MCF 10A (cell line): Measurements from ENCODE around the gene KRTAP5-5. TPM values are rescaled to one million over a fixed set of nuclear protein-coding genes. Genes with fewer than 3 reads are reported as not detected.
"Not testable (repeated sequence)": the region's sequence is repeated elsewhere in the genome, so short reads cannot be mapped to it uniquely, and the experiment has no call there.

Source experiments
- BruUV-seq: library from RNA; stranded (reverse); fragments of 400-500 nt; replicated peaks from 2 replicates; lab custom pipeline; 2021; lab: Mats Ljungman, UMichigan
- CTCF ChIA-PET: fragments of 300-600 bp; sonication (Branson Sonifier 250); formaldehyde crosslinking; extraction: SDS; loops from one replicate; lab custom pipeline; 2021; ENCODE audit warnings: antibody characterized with exemption, inconsistent platforms; lab: Yijun Ruan, JAX
- POLR2A ChIA-PET: fragments of 300-600, 350-650 bp; sonication (Branson Sonifier 250); formaldehyde crosslinking; extraction: SDS; loops from one replicate; lab custom pipeline; 2020; ENCODE audit warnings: antibody characterized with exemption, inconsistent platforms; lab: Yijun Ruan, JAX
- DNase-seq: peaks from one replicate; pipeline ENCODE4 v3.0.0-alpha.2; 2018; ENCODE audit not compliant: unreplicated experiment
- H3K27ac Mint-ChIP-seq: one replicate; pipeline ENCODE4 v1.8.0; 2022; ENCODE audit warnings: mild to moderate bottlenecking, low read depth, mixed read lengths; ENCODE audit not compliant: unreplicated experiment
- H3K27me3 Mint-ChIP-seq: one replicate; pipeline ENCODE4 v1.8.0; 2022; ENCODE audit warnings: mixed read lengths; ENCODE audit not compliant: insufficient read depth, unreplicated experiment
- H3K36me3 Mint-ChIP-seq: one replicate; pipeline ENCODE4 v1.8.0; 2022; ENCODE audit warnings: mild to moderate bottlenecking, moderate library complexity, mixed read lengths; ENCODE audit not compliant: insufficient read depth, unreplicated experiment
- H3K4me1 Mint-ChIP-seq: one replicate; pipeline ENCODE4 v1.8.0; 2022; ENCODE audit warnings: mixed read lengths; ENCODE audit not compliant: insufficient read depth, unreplicated experiment
- H3K4me3 Mint-ChIP-seq: one replicate; pipeline ENCODE4 v1.8.0; 2022; ENCODE audit warnings: mild to moderate bottlenecking, moderate library complexity, mixed read lengths; ENCODE audit not compliant: unreplicated experiment
- H3K9me3 Mint-ChIP-seq: one replicate; pipeline ENCODE4 v1.8.0; 2022; ENCODE audit warnings: mixed read lengths; ENCODE audit not compliant: unreplicated experiment
- CTCF ChIP-seq: fragments of 200-600 bp; IDR thresholded peaks from one replicate; pipeline ENCODE4 v1.8.0; 2022; ENCODE audit warnings: antibody characterized with exemption, mild to moderate bottlenecking; ENCODE audit not compliant: unreplicated experiment
- intact Hi-C: fragments of 100-400 bp; cut with micrococcal nuclease; formaldehyde crosslinking; loops from 2 replicates; pipeline ENCODE4 v1.14.1; 2022
- total RNA-seq: library from RNA; stranded (reverse); gene quantifications from 2 replicates; pipeline ENCODE4 v1.2.3, GENCODE V29; 2022

The KRTAP5-5 gene
- total RNA-seq, 1 experiment from 2014 or later, result not detected

DNA sequence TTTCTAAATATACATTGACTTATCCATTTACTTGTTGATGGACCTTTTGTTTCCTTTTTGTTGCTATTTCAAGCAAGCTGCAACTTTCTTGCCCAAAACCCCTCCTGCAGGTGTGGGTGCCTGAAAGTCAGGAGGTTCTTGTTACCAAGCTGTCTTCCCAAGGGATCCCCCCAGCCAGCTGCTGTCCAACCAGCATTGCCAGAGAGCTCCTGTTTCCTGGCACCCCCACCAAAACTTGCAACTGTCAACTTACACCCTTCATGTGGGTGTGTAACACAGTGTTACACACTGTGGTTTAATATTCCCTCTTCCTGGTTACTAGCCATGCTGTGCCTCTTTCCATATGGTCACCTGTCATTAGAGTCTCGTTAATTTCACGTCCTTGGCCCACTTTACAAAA, 42.9 kb upstream of the KRTAP5-5 start:
- TF ChIP-seq CTCF, result no peak
- Mint-ChIP-seq H3K27me3 (peaks cover 12% of the 10 kb centered on the region), H3K9me3 (no peaks in the 10 kb centered on the region), H3K4me3 (no peak overlapping the region), H3K27ac (no peak overlapping the region), H3K36me3 (peaks cover 5% of the 10 kb centered on the region), H3K4me1 (peaks cover 7% of the 10 kb centered on the region)
- no peak for DNase-seq
- no TSS peak for BruUV-seq
- POLR2A ChIA-PET, result no interaction called here
- intact Hi-C loops, result no loop called here
- CTCF ChIA-PET, result interaction anchor here (0.6 to 0.9 kb wide), 3 partner anchors 8 to 43 kb away, joined by 3 to 4 read pairs (median 3); partner anchors contain the start of gene KRTAP5-5

DNA sequence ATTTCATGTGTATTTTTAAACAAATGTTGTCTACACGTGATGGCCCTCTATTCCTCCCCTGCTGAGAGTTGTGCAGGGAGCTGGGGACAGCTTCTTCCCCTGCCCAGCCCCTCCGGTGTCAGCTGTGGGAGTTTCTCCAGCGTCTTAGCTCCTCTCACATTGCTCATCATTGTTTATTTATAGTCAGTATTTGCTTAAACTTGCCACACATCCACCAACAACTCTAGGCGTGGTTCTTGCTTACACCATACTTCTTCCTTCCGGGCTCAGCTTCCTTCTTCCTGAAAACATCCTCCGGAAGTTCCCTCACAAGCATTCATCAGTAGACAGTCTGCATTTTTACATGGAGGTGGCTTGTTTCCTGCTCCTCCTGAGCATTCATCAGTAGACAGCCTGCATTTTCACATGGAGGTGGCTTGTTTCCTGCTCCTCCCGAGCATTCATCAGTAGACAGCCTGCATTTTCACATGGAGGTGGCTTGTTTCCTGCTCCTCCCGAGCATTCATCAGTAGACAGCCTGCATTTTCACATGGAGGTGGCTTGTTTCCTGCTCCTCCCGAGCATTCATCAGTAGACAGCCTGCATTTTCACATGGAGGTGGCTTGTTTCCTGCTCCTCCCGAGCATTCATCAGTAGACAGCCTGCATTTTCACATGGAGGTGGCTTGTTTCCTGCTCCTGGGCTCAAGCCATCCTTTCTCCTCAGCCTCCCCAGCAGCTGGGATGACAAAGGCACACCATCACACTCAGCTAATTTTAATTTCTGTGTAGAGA, 40.2 kb upstream of the KRTAP5-5 start:
- BruUV-seq, H3K4me3 Mint-ChIP-seq, intact Hi-C loops, H3K4me1 Mint-ChIP-seq, H3K27ac Mint-ChIP-seq, H3K9me3 Mint-ChIP-seq, H3K36me3 Mint-ChIP-seq: not testable (repeated sequence)
- ChIA-PET POLR2A (interaction anchor here (0.7 to 1.1 kb wide), 3 partner anchors 13 to 104 kb away, joined by 3 to 4 read pairs (median 3); no protein-coding TSS in a partner anchor), CTCF (interaction anchor here (0.6 to 2.2 kb wide), 7 partner anchors 8 to 245 kb away, joined by 3 to 10 read pairs (median 6); partner anchors contain the start of gene KRTAP5-2)
- H3K27me3 Mint-ChIP-seq, result peaks cover 39% of the 10 kb centered on the region
- DNase-seq, result peak; percentile 49

DNA sequence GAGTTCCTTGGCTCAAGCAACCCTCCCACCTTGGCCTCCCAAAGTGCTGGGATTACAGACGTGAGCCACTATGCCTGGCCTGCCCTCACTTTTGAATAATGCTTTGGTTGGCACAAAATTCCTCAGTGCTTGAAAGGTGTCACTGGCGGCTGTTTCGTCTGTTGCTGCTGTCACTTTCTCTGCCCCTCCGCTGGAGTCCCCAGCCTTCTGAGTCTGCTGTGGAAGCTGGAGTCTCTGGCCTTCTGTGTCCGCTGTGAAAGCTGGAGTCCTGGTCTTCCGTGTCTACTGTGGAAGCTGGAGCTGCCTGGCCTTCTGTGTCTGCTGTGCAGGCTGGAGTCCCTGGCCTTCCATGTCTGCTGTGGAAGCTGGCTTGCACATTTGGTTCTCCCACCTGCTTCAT, 39.6 kb upstream of the KRTAP5-5 start:
- no peak for DNase-seq
- BruUV-seq, result no TSS peak
- H3K36me3 Mint-ChIP-seq, result peaks cover 5% of the 10 kb centered on the region
- no peak overlapping the region for H3K27ac Mint-ChIP-seq
- no peak for TF ChIP-seq CTCF
- H3K4me1 Mint-ChIP-seq, result peaks cover 7% of the 10 kb centered on the region
- POLR2A ChIA-PET, result interaction anchor here (1.1 kb wide), 1 partner anchor 16 kb away, joined by 3 read pairs; no protein-coding TSS in a partner anchor
- H3K27me3 Mint-ChIP-seq, result peaks cover 45% of the 10 kb centered on the region
- CTCF ChIA-PET, result interaction anchor here (0.7 to 1.6 kb wide), 4 partner anchors 11 to 210 kb away, joined by 3 to 6 read pairs (median 5); no protein-coding TSS in a partner anchor
- intact Hi-C loops, result no loop called here
- H3K4me3 Mint-ChIP-seq, result no peak overlapping the region
- no peaks in the 10 kb centered on the region for H3K9me3 Mint-ChIP-seq

DNA sequence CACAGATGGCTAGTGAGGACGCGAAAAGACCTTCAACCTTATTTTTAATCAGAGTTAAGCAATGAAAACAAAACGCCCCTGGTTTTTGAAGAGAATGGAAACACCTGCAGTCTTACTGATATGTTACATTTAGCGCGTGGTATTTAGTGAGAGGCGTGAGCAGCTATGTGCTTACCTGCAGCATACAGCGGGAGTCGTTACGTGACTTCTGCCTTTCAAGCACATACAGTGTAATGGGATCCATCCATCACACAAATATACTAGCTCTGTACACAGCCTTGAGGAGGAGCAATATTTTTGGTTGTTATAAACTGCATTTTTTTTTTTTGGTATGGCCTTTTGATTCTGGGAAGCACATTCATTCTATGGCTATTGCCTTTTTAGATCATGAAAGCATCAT, 36.9 kb upstream of the KRTAP5-5 start:
- no peak for DNase-seq
- Mint-ChIP-seq H3K36me3 (peaks cover 5% of the 10 kb centered on the region), H3K9me3 (no peaks in the 10 kb centered on the region), H3K4me1 (peaks cover 7% of the 10 kb centered on the region), H3K4me3 (no peak overlapping the region), H3K27ac (no peak overlapping the region), H3K27me3 (peaks cover 60% of the 10 kb centered on the region)
- ChIA-PET CTCF (interaction anchor here (0.7 kb wide), 1 partner anchor 130 kb away, joined by 4 read pairs; no protein-coding TSS in a partner anchor), POLR2A (interaction anchor here (0.6 kb wide), 1 partner anchor 219 kb away, joined by 3 read pairs; no protein-coding TSS in a partner anchor)
- no TSS peak for BruUV-seq
- no peak for TF ChIP-seq CTCF
- intact Hi-C loops, result no loop called here

DNA sequence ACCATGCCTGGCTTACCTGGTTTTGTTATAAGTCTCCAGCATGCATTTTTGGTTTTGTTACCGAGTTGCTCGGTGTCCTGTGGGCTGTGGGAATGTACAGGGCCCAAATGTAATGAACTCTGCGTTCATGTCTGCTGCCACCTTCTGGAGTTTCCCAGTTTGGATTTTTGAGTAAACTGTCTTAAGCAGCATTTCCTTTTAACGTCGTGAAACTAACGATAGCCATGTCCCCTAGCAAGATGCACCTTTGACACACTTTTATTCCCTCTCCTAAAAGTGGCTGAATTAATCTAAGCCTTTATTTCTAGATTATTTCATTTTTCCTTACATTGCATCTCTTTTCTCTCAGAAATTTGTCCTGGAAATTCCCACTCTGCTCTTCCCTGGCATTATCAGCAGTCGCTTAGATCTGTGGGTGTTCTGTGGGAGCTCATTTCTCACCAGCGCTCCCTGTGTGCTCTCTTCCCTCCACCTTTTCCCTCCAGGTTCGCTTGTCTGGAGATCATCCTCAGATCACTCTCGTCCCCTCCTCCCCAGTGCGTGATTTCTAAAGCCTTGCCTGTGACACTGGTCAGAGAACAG, 33.5 kb upstream of the KRTAP5-5 start:
- peaks cover 95% of the 10 kb centered on the region for H3K27me3 Mint-ChIP-seq
- intact Hi-C loops, H3K9me3 Mint-ChIP-seq, H3K27ac Mint-ChIP-seq, H3K36me3 Mint-ChIP-seq, H3K4me1 Mint-ChIP-seq, DNase-seq, BruUV-seq, H3K4me3 Mint-ChIP-seq: not testable (repeated sequence)
- ChIA-PET POLR2A (interaction anchor here (1.1 kb wide), 1 partner anchor 17 kb away, joined by 4 read pairs; no protein-coding TSS in a partner anchor), CTCF (interaction anchor here (0.6 to 2.4 kb wide), 20 partner anchors 13 to 813 kb away, joined by 3 to 10 read pairs (median 4); no protein-coding TSS in a partner anchor)

- H3K27me3 Mint-ChIP-seq, result peaks cover 100% of the 10 kb centered on the region
- CTCF ChIA-PET, result interaction anchor here (0.5 to 2.4 kb wide), 7 partner anchors 8 to 55 kb away, joined by 3 to 10 read pairs (median 5); no protein-coding TSS in a partner anchor
- H3K9me3 Mint-ChIP-seq, BruUV-seq, H3K27ac Mint-ChIP-seq, DNase-seq, H3K4me3 Mint-ChIP-seq, intact Hi-C loops, H3K36me3 Mint-ChIP-seq, H3K4me1 Mint-ChIP-seq: not testable (repeated sequence)
- POLR2A ChIA-PET, result interaction anchor here (0.6 to 0.7 kb wide), 2 partner anchors 46 to 65 kb away, joined by 3 to 4 read pairs; no protein-coding TSS in a partner anchor
These were observed 32.9 kb upstream of the KRTAP5-5 start for GRCh38 chr11:1596576-1597121.
